Measurements from ENCODE around the gene FRMD5. TPM values are rescaled to one million over a fixed set of nuclear protein-coding genes. Genes with fewer than 3 reads are reported as not detected.
"Not testable (repeated sequence)": the region's sequence is repeated elsewhere in the genome, so short reads cannot be mapped to it uniquely, and the experiment has no call there.

FRMD5 gene
- total RNA-seq, 1 donor from 2014 or later = 7.8 TPM

GRCh38 chr15:44033894-44034293 is 161.2 kb downstream of the FRMD5 start:
- no peak for TF ChIP-seq CTCF (IDR thresholded peaks at IDR 0.05; ENCODE audit: unreplicated experiment)
- Mint-ChIP-seq H3K4me1 (ENCODE audit: low read depth) (peaks cover 5% of the 10 kb centered on the region), H3K36me3 (ENCODE audit: insufficient read depth) (no peaks in the 10 kb centered on the region), H3K9me3 (ENCODE audit: low read depth) (no peaks in the 10 kb centered on the region), H3K27ac (no peak overlapping the region), H3K27me3 (no peaks in the 10 kb centered on the region), H3K4me3 (ENCODE audit: low read depth) (no peak overlapping the region)
- no peak for DNase-seq (ENCODE audit: low spot score, unreplicated experiment)

- not testable (repeated sequence) for DNase-seq (ENCODE audit: low spot score, unreplicated experiment); H3K4me1 Mint-ChIP-seq (ENCODE audit: low read depth); H3K27me3 Mint-ChIP-seq; H3K9me3 Mint-ChIP-seq (ENCODE audit: low read depth); H3K4me3 Mint-ChIP-seq (ENCODE audit: low read depth); H3K27ac Mint-ChIP-seq; H3K36me3 Mint-ChIP-seq (ENCODE audit: insufficient read depth)
These were observed 162.3 kb downstream of the FRMD5 start for GRCh38 chr15:44032820-44033219.

- peaks cover 6% of the 10 kb centered on the region for H3K4me1 Mint-ChIP-seq (ENCODE audit: low read depth)
- TF ChIP-seq CTCF (IDR thresholded peaks at IDR 0.05; ENCODE audit: unreplicated experiment) = no peak
- H3K9me3 Mint-ChIP-seq (ENCODE audit: low read depth) = no peaks in the 10 kb centered on the region
- H3K4me3 Mint-ChIP-seq (ENCODE audit: low read depth) = no peak overlapping the region
- DNase-seq (ENCODE audit: low spot score, unreplicated experiment) = no peak
- no peaks in the 10 kb centered on the region for H3K36me3 Mint-ChIP-seq (ENCODE audit: insufficient read depth)
- H3K27me3 Mint-ChIP-seq = no peaks in the 10 kb centered on the region
- peak overlapping the region; percentile 14 for H3K27ac Mint-ChIP-seq
These were observed 165.0 kb downstream of the FRMD5 start for GRCh38 chr15:44029940-44030568.

GRCh38 chr15:44029003-44029402 is 166.1 kb downstream of the FRMD5 start:
- Mint-ChIP-seq H3K4me1 (ENCODE audit: low read depth) (peaks cover 6% of the 10 kb centered on the region), H3K27ac (no peak overlapping the region), H3K9me3 (ENCODE audit: low read depth) (no peaks in the 10 kb centered on the region), H3K4me3 (ENCODE audit: low read depth) (no peak overlapping the region), H3K36me3 (ENCODE audit: insufficient read depth) (no peaks in the 10 kb centered on the region), H3K27me3 (no peaks in the 10 kb centered on the region)
- no peak for TF ChIP-seq CTCF (IDR thresholded peaks at IDR 0.05; ENCODE audit: unreplicated experiment)
- no peak for DNase-seq (ENCODE audit: low spot score, unreplicated experiment)

- no peak for DNase-seq (ENCODE audit: low spot score, unreplicated experiment)
- H3K27ac Mint-ChIP-seq = no peak overlapping the region
- no peaks in the 10 kb centered on the region for H3K36me3 Mint-ChIP-seq (ENCODE audit: insufficient read depth)
- H3K9me3 Mint-ChIP-seq (ENCODE audit: low read depth) = peaks cover under 1% of the 10 kb centered on the region
- peaks cover 6% of the 10 kb centered on the region for H3K4me1 Mint-ChIP-seq (ENCODE audit: low read depth)
- TF ChIP-seq CTCF (IDR thresholded peaks at IDR 0.05; ENCODE audit: unreplicated experiment) = no peak
- H3K4me3 Mint-ChIP-seq (ENCODE audit: low read depth) = no peak overlapping the region
- no peaks in the 10 kb centered on the region for H3K27me3 Mint-ChIP-seq
These were observed 166.7 kb downstream of the FRMD5 start for GRCh38 chr15:44028349-44028748.

GRCh38 chr15:44024155-44024554 is 170.9 kb downstream of the FRMD5 start:
- no peak for TF ChIP-seq CTCF (IDR thresholded peaks at IDR 0.05; ENCODE audit: unreplicated experiment)
- DNase-seq (ENCODE audit: low spot score, unreplicated experiment) = no peak
- Mint-ChIP-seq H3K4me1 (ENCODE audit: low read depth) (peaks cover 2% of the 10 kb centered on the region), H3K27ac (no peak overlapping the region), H3K9me3 (ENCODE audit: low read depth) (peaks cover 11% of the 10 kb centered on the region), H3K36me3 (ENCODE audit: insufficient read depth) (peaks cover 2% of the 10 kb centered on the region), H3K4me3 (ENCODE audit: low read depth) (no peak overlapping the region), H3K27me3 (no peaks in the 10 kb centered on the region)
